ENCODE results near the gene STMN1. TPM values are rescaled to one million over a fixed set of nuclear protein-coding genes. Genes with fewer than 3 reads are reported as not detected.

Gene STMN1
- total RNA-seq, 2 experiments from 2014 or later = 487 to 493 TPM

- peaks cover 5% of the 10 kb centered on the region for H3K4me1 Mint-ChIP-seq (ENCODE audit: low read depth)
- ATAC-seq = no peak
- H3K9me3 Mint-ChIP-seq = no peaks in the 10 kb centered on the region
- ChIA-PET CTCF (no interaction called here), POLR2A (interaction anchor here (1.3 kb wide), 1 partner anchor 10 kb away, joined by 3 read pairs; no protein-coding TSS in a partner anchor)
- no peak overlapping the region for H3K27ac Mint-ChIP-seq
- peaks cover 4% of the 10 kb centered on the region for H3K27me3 Mint-ChIP-seq
- no peak for TF ChIP-seq CTCF (IDR thresholded peaks at IDR 0.05)
- H3K4me3 Mint-ChIP-seq = no peak overlapping the region
- no peaks in the 10 kb centered on the region for H3K36me3 Mint-ChIP-seq (ENCODE audit: low read depth)
- DNase-seq = no peak
- intact Hi-C loops (cut with micrococcal nuclease) = no loop called here
These were observed 34.3 kb downstream of the STMN1 start for GRCh38 chr1:25871704-25872494.

GRCh38 chr1:25871086-25871703, 35.0 kb downstream of the STMN1 start:
- Mint-ChIP-seq H3K27ac (no peak overlapping the region), H3K27me3 (peaks cover 2% of the 10 kb centered on the region), H3K9me3 (no peaks in the 10 kb centered on the region), H3K4me1 (ENCODE audit: low read depth) (peaks cover 5% of the 10 kb centered on the region), H3K4me3 (no peak overlapping the region), H3K36me3 (ENCODE audit: low read depth) (no peaks in the 10 kb centered on the region)
- intact Hi-C loops (cut with micrococcal nuclease) = no loop called here
- ATAC-seq = no peak
- TF ChIP-seq CTCF (IDR thresholded peaks at IDR 0.05) = no peak
- ChIA-PET POLR2A (interaction anchor here (1.3 kb wide), 1 partner anchor 9 kb away, joined by 3 read pairs; no protein-coding TSS in a partner anchor), CTCF (no interaction called here)
- no peak for DNase-seq

- intact Hi-C loops (cut with micrococcal nuclease) = no loop called here
- Mint-ChIP-seq H3K27me3 (no peaks in the 10 kb centered on the region), H3K4me3 (no peak overlapping the region), H3K4me1 (ENCODE audit: low read depth) (peaks cover 2% of the 10 kb centered on the region), H3K36me3 (ENCODE audit: low read depth) (no peaks in the 10 kb centered on the region), H3K9me3 (no peaks in the 10 kb centered on the region), H3K27ac (no peak overlapping the region)
- POLR2A ChIA-PET = no interaction called here
- TF ChIP-seq CTCF (IDR thresholded peaks at IDR 0.05) = no peak
- no peak for ATAC-seq
- DNase-seq = no peak
- CTCF ChIA-PET = interaction anchor here (0.8 kb wide), 1 partner anchor 35 kb away, joined by 3 read pairs; no protein-coding TSS in a partner anchor
These were observed 35.6 kb downstream of the STMN1 start for GRCh38 chr1:25870614-25871013.

GRCh38 chr1:25869909-25870606, 36.2 kb downstream of the STMN1 start:
- POLR2A ChIA-PET = no interaction called here

More at GRCh38 chr1:25869909-25870606, 36.2 kb downstream of the STMN1 start:
- no peak overlapping the region for H3K27ac Mint-ChIP-seq
- no peaks in the 10 kb centered on the region for H3K9me3 Mint-ChIP-seq
- CTCF ChIA-PET = interaction anchor here (0.8 kb wide), 1 partner anchor 35 kb away, joined by 3 read pairs; no protein-coding TSS in a partner anchor
- intact Hi-C loops (cut with micrococcal nuclease) = no loop called here
- H3K4me1 Mint-ChIP-seq (ENCODE audit: low read depth) = peaks cover 2% of the 10 kb centered on the region
- no peaks in the 10 kb centered on the region for H3K36me3 Mint-ChIP-seq (ENCODE audit: low read depth)
- no peak overlapping the region for H3K4me3 Mint-ChIP-seq
- no peak for TF ChIP-seq CTCF (IDR thresholded peaks at IDR 0.05)
- no peak for DNase-seq
- no peak for ATAC-seq
- no peaks in the 10 kb centered on the region for H3K27me3 Mint-ChIP-seq

Data from activated CD8-positive, alpha-beta T cell treated with anti-CD3 and anti-CD28 coated beads for 36 hours (primary cell).